G401 (cell line): ENCODE results near the gene KIF26B. TPM values are rescaled to one million over a fixed set of nuclear protein-coding genes. Genes with fewer than 3 reads are reported as not detected.

Source experiments
- DNase-seq: peaks from one replicate; pipeline ENCODE4 v3.0.0-alpha.2; 2015; ENCODE audit warnings: low spot score
- in situ Hi-C: cut with HindIII; loops from 2 replicates; pipeline ENCODE4 v1.10.0; 2016; ENCODE audit warnings: low sequenced_read_pairs, mixed read lengths
- total RNA-seq: library from RNA; depleted of rRNA; stranded (reverse); fragments of >200 nt; shearing (Covaris generic); gene quantifications from 2 replicates; pipeline ENCODE4 v1.2.3, GENCODE V29; 2014

Gene KIF26B
- total RNA-seq, 1 experiment from 2014 or later, result 9.8 TPM

DNA sequence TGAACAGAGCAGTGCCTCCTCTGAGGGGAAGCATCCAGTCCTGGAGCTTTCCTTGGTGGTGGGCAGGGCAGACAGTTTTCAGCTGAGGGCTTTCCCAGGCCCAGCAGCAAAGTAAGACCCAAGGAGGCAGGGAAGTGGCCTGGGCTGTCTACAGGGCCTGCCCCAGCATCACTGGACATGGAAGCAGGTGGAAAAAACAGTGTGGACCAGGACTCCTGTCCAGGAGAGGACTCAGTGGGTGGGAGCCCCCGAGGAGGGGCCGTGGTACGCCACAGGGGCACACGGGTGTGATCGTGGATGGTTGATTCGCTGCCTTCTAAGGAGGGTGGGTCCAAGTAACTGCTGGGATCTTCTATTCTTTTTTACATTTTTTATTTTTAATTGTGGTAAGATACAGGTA, 387.6 kb downstream of the KIF26B start:
- in situ Hi-C loops, result no loop called here
- no peak for DNase-seq

- DNase-seq, result no peak
- in situ Hi-C loops, result no loop called here
Measured at GRCh38 chr1:245544236-245544635, 389.5 kb downstream of the KIF26B start.

- in situ Hi-C loops, result no loop called here
- peak; percentile 22 for DNase-seq
Measured at GRCh38 chr1:245546875-245547274, 392.1 kb downstream of the KIF26B start.

- in situ Hi-C loops, result no loop called here
- no peak for DNase-seq
Measured at GRCh38 chr1:245549996-245550719, 395.4 kb downstream of the KIF26B start.

GRCh38 chr1:245550720-245551043, 395.9 kb downstream of the KIF26B start:
- DNase-seq, result no peak
- in situ Hi-C loops, result no loop called here

GRCh38 chr1:245551536-245551935, 396.8 kb downstream of the KIF26B start:
- DNase-seq, result no peak
- in situ Hi-C loops, result no loop called here

GRCh38 chr1:245552331-245552730, 397.5 kb downstream of the KIF26B start:
- in situ Hi-C loops, result no loop called here

GRCh38 chr1:245556057-245556456, 401.3 kb downstream of the KIF26B start:
- DNase-seq, result no peak
- in situ Hi-C loops, result no loop called here

More at GRCh38 chr1:245552331-245552730, 397.5 kb downstream of the KIF26B start:
- no peak for DNase-seq

- no peak for DNase-seq
- in situ Hi-C loops, result no loop called here
Measured at GRCh38 chr1:245558069-245558468, 403.3 kb downstream of the KIF26B start.

DNA sequence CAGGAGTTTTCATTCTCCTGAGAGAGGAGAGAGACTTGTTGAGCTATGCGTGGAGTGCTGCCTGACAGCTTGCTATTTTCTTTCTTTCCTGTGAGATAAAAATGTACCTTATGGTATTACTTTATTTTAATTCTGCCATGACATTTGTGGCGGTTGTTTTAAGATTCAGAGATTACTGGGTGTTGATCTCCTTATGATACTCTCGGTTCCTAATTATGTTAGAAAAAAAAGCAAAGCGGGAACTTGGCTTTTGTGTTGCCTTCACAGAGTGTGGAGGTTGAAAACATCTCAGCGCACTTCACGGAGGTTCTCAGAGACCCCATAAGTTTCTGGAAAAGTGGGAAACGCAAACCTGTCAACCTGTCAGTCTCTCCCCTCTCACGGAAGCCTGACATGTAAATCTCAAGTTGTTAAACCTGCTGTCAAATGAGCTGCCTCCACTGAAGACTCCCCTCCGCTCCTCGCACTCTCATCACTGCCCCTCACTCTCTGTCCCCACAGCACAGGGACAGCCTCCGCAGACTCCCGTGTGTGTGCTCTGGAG, 405.6 kb downstream of the KIF26B start:
- in situ Hi-C loops, result no loop called here
- DNase-seq, result no peak

GRCh38 chr1:245561665-245562234, 407.0 kb downstream of the KIF26B start:
- in situ Hi-C loops, result no loop called here
- no peak for DNase-seq

GRCh38 chr1:245566134-245566533, 411.3 kb downstream of the KIF26B start:
- in situ Hi-C loops, result no loop called here

GRCh38 chr1:245566952-245567351, 412.2 kb downstream of the KIF26B start:
- DNase-seq, result no peak
- in situ Hi-C loops, result no loop called here

More at GRCh38 chr1:245566134-245566533, 411.3 kb downstream of the KIF26B start:
- DNase-seq, result no peak

DNA sequence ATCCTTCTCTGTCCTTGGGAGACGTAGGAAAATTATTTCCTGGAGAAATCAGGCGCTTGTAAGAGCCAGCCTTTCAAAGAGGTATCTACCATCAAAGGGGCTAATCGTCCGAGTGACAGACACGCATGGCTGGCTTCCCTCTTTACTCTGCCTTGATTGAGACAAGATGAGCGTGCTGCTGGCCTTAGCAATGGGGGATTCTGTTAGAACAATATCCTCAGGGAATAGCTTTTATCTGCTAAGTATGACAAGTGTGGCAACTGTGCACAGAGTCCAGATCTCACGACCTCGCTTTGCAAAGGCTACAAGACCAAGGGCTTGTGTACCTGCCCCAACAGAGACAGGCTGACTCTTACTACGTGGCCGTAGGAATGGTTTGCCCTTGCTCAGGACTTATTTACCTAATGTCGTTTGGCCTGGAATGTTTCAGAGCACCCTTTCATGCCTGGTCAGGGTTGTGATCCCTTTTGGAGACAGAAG, 417.1 kb downstream of the KIF26B start:
- in situ Hi-C loops, result no loop called here
- DNase-seq, result no peak

DNA sequence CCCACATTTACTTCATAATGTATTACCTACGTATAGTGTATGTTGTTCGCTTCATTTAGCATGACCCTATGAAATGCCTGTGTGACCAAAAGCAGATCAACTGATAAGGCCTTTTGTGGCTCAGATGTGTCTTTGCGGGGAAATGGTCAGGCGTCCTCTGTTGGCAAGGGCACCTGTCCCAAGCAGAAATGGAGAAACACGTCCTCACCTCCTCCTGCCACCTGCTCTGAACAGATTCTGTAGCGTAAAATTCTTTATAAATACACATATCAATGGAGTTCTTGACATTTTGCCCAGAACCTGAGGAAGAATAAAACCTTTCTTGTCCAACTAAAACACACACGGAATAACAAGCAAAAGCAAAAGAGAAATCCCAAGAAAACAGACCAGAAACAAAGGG, 417.9 kb downstream of the KIF26B start:
- DNase-seq, result no peak
- in situ Hi-C loops, result no loop called here

DNA sequence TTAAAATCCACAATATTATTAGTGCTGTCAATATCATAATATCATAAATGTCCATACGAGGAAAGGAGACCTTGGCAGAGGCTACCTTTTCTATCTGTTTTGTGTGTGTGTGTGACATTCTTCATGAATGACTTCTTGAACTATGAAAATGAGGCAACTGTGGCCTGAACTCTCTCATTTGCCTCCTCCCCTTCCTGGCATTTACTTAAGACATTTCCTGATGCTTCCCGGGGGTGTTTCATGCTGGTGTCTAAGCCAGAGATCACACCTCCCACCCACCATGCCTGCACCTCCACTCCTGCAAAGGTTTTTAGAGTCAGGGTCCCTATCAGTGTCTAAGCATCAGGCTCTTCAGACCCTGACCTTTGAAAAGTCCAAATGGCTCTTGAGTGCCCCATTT, 420.9 kb downstream of the KIF26B start:
- DNase-seq, result no peak
- in situ Hi-C loops, result no loop called here

- in situ Hi-C loops, result no loop called here
- DNase-seq, result no peak
Measured at GRCh38 chr1:245576323-245576722, 421.5 kb downstream of the KIF26B start.

DNA sequence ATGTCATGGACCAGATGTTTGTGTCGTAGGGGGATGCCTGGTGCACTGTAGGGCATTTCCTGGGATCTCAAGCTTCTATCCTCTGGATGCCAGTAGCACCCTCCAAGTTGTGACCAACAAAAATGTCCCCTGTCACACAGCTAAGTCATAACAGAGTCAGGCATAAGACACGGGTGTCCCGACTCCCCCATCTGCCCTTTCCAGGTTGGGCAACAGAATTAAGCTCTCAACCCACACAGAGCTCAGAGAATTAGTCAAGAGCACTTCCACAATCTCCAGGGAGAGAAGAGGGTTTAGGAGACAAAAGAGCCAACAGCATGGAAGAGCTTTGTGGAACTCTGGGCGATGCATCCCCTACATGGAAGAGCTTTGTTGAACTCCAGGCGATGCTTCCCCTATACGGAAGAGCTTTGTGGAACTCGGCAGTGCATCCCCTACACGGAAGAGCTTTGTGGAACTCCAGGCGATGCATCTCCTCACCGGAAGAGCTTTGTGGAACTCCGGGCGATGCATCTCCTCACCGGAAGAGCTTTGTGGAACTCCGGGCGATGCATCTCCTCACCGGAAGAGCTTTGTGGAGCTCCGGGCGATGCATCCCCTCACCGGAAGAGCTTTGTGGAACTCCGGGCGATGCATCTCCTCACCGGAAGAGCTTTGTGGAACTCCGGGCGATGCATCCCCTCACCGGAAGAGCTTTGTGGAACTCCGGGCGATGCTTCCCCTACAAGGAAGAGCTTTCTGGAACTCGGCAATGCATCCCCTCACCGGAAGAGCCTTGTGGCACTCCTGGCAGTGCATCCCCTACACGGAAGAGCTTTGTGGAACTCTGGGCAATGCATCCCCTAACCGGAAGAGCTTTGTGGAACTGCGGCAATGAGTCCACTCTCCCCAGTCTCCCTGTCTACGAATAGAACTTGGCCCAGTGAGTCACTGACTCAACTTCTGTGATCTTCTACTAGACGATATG, 422.7 kb downstream of the KIF26B start:
- in situ Hi-C loops, result no loop called here
- DNase-seq, result no peak

DNA sequence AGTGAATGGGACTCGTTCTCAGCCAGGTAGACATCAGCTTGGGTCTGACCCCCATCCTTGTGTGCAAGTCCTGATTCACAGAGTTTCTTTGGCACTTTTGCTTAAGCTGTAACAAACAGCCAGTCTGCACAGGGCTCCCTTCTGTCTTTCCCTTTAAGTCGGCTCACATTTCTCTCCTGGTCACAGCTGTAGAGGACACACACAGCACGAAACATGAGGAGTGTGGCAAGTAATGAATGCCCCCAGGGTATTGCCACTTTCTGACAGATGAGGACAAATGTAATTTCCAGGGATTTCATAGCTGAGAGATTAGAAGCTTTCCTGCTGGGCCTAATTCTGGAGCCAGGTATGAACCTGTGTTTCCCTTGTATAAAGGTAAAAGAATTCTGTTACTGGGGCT, 423.5 kb downstream of the KIF26B start:
- no peak for DNase-seq
- in situ Hi-C loops, result no loop called here

DNA sequence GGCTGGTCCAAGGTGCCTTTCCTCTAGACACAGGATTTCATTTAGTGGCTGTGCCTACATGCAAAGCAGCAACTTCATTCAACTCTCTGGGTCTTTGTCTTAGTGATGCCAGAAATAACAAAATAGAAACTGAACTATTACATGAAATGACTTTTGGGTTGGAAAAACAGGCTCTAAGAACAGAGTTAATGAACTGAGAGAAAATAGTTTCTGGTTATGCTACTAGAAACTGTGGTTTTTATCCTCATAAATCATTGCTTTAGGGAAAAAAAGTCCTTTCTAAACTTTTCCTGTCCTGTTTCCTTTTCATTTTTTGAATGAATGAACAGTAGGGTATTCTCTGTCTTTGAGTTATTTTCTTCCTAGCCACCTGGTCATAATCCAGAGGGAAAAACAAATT, 424.0 kb downstream of the KIF26B start:
- no peak for DNase-seq
- in situ Hi-C loops, result no loop called here
